ENCODE measurements around the gene OR8G1. TPM values are rescaled to one million over a fixed set of nuclear protein-coding genes. Genes with fewer than 3 reads are reported as not detected.

Gene OR8G1
- total and polyA plus RNA-seq, 2 of the 8 experiments (the other 6 are each of a cell fraction or from before 2014, with no cell fraction given), result not detected

GRCh38 chr11:124297921-124298320, 57.0 kb downstream of the OR8G1 start:
- Histone ChIP-seq H3K4me2 (ENCODE audit: insufficient read depth in 1 of 2, low read depth in 2 of 2, low read length in 2 of 2) (no peak overlapping the region), H3K27ac (ENCODE audit: low read depth, low read length) (no peak overlapping the region), H2BK15ac (ENCODE audit: low read length) (no peak overlapping the region), H2AFZ (ENCODE audit: low read length) (no peak overlapping the region), H3K27me3 (replicated peaks in 1 of 4; ENCODE audit: control insufficient read depth in 3 of 4, extremely low read depth in 1 of 4, insufficient read depth in 3 of 4, low read length in 3 of 4) (no peaks in the 10 kb centered on the region), H3K9me3 (ENCODE audit: insufficient read depth in 2 of 2, low read depth in 1 of 2, low read length in 1 of 2) (no peaks in the 10 kb centered on the region), H2BK120ac (replicated peaks; ENCODE audit: low read depth, low read length) (no peak overlapping the region), H4K5ac (ENCODE audit: insufficient read length, low read depth, low read length) (no peak overlapping the region), H3K4me3 (ENCODE audit: extremely low read depth in 1 of 4, insufficient read depth in 2 of 4, low read depth in 3 of 4, low read length in 4 of 4) (no peak overlapping the region), H3K23me2 (ENCODE audit: low read depth, low read length) (no peaks in the 10 kb centered on the region), H3K14ac (ENCODE audit: insufficient read length) (no peak overlapping the region), H3K4ac (replicated peaks; ENCODE audit: insufficient read length, low read depth, low read length) (no peak overlapping the region), H3K23ac (ENCODE audit: insufficient read length) (no peak overlapping the region), H3K9ac (replicated peaks in 1 of 4; ENCODE audit: extremely low read depth in 1 of 4, low read depth in 3 of 4, low read length in 3 of 4) (no peak overlapping the region), H4K91ac (replicated peaks; ENCODE audit: insufficient read length, low read length) (no peak overlapping the region), H2AK5ac (ENCODE audit: low read depth, low read length) (no peak overlapping the region), H3K79me2 (ENCODE audit: control insufficient read depth in 1 of 2, insufficient read depth in 2 of 2, low read length in 2 of 2) (no peaks in the 10 kb centered on the region), H3K36me3 (ENCODE audit: control insufficient read depth in 2 of 4, insufficient read depth in 4 of 4, low read length in 3 of 4) (no peaks in the 10 kb centered on the region), H3K18ac (ENCODE audit: extremely low read depth, low read length) (no peak overlapping the region), H2BK20ac (ENCODE audit: low read length) (no peak overlapping the region), H4K8ac (ENCODE audit: extremely low read depth, insufficient read depth, low read length) (no peak overlapping the region), H4K20me1 (replicated peaks in 1 of 2; ENCODE audit: control insufficient read depth in 1 of 2, insufficient read depth in 2 of 2, low read length in 2 of 2) (no peaks in the 10 kb centered on the region), H2BK5ac (ENCODE audit: low read depth, low read length) (no peak overlapping the region), H3K79me1 (ENCODE audit: low read depth, low read length) (no peaks in the 10 kb centered on the region), H3K4me1 (replicated peaks in 1 of 4; ENCODE audit: control insufficient read depth in 3 of 4, insufficient read depth in 4 of 4, low read length in 3 of 4) (peaks cover 0 to 4% (median 3%) of the 10 kb centered on the region in 4 experiments; a peak in 2 of 7 replicates), H3K56ac (replicated peaks; ENCODE audit: insufficient read length, low read depth, low read length) (no peak overlapping the region), H2BK12ac (ENCODE audit: low read depth, low read length) (no peak overlapping the region)
- DNase-seq (ENCODE audit: low read depth in 1 of 2, low spot score in 2 of 2), result no peak
- CTCF ChIA-PET (ENCODE audit: partially characterized antibody), result interaction anchor here (0.8 kb wide), 1 partner anchor 227 kb away, joined by 3 read pairs; no protein-coding TSS in a partner anchor
- POLR2A ChIA-PET (ENCODE audit: partially characterized antibody), result no interaction called here
- FAIRE-seq, result no peak
- WGBS, 2 experiments (ENCODE audit: extremely low coverage in 1 of 2, insufficient coverage in 1 of 2, insufficient read length in 1 of 2, insufficient replicate concordance in 2 of 2, low coverage in 1 of 2, low lambda C conversion rate in 2 of 2, missing lambda C conversion rate in 1 of 2), result 91% methylated on average over 4 of the region's 4 CpGs; no CpG with 5 or more reads in 1 of the 2 experiments
- TF ChIP-seq YY1 (IDR thresholded peaks at IDR 0.05; ENCODE audit: low read depth, low read length) (no peak), TCF12 (IDR thresholded peaks at IDR 0.05; ENCODE audit: low read depth, low read length) (no peak), NRF1 (IDR thresholded peaks at IDR 0.05; ENCODE audit: low read depth, low read length) (no peak), EGR1 (IDR thresholded peaks at IDR 0.05; ENCODE audit: borderline replicate concordance, low read depth, low read length) (no peak), SUZ12 (IDR thresholded peaks at IDR 0.05; ENCODE audit: low read length) (no peak), RXRA (IDR thresholded peaks at IDR 0.05; ENCODE audit: insufficient read depth, low read depth, low read length) (no peak), EP300 (IDR thresholded peaks at IDR 0.05; ENCODE audit: borderline replicate concordance in 1 of 2, low read depth in 2 of 2, low read length in 2 of 2) (no peak), ASH2L (IDR thresholded peaks at IDR 0.05; ENCODE audit: low read length) (no peak), ZNF274 (IDR thresholded peaks at IDR 0.05; ENCODE audit: borderline replicate concordance, extremely low read depth, low read length) (no peak), RAD21 (IDR thresholded peaks at IDR 0.05 in 1 of 2, conservative IDR thresholded peaks at IDR 0.05 in 1 of 2; ENCODE audit: low read depth in 2 of 2, low read length in 2 of 2) (no peak)

Measured in H1 (cell line).